Parathyroid adenoma (tissue), 2 donors: ENCODE data around the gene STX16.

Source experiments
- H2AFZ ChIP-seq: fragments of 300-600 bp; sonication (generic); one replicate; pipeline ENCODE4 v1.7.0; 2017; ENCODE audit warnings: antibody characterized with exemption, mild to moderate bottlenecking
- H3K27ac ChIP-seq: fragments of 300-600 bp; sonication (generic); one replicate; pipeline ENCODE4 v1.7.0; 2017
- H3K27me3 ChIP-seq: fragments of 300-600 bp; sonication (generic); one replicate; pipeline ENCODE4 v1.7.0; 2017; ENCODE audit warnings: low read length; ENCODE audit not compliant: control insufficient read depth, insufficient read depth
- H3K36me3 ChIP-seq: fragments of 300-600 bp; sonication (generic); one replicate; pipeline ENCODE4 v1.7.0; 2017; ENCODE audit warnings: low read length; ENCODE audit not compliant: control insufficient read depth, insufficient read depth
- H3K4me1 ChIP-seq: fragments of 300-600 bp; sonication (generic); one replicate; pipeline ENCODE4 v1.7.0; 2017; ENCODE audit warnings: control low read depth
- H3K4me2 ChIP-seq: fragments of 300-600 bp; sonication (generic); one replicate; pipeline ENCODE4 v1.7.0; 2017; ENCODE audit warnings: low read length
- H3K4me3 ChIP-seq: fragments of 300-600 bp; sonication (generic); one replicate; pipeline ENCODE4 v1.7.0; 2017; ENCODE audit warnings: low read depth, low read length
- H3K79me2 ChIP-seq: fragments of 300-600 bp; sonication (generic); one replicate; pipeline ENCODE4 v1.7.0; 2017; ENCODE audit warnings: control low read depth
- H3K9ac ChIP-seq: fragments of 300-600 bp; sonication (generic); one replicate; pipeline ENCODE4 v1.7.0; 2017; ENCODE audit warnings: mild to moderate bottlenecking
- H3K9me3 ChIP-seq: fragments of 300-600 bp; sonication (generic); one replicate; pipeline ENCODE4 v1.7.0; 2017; ENCODE audit warnings: low read length; ENCODE audit not compliant: control insufficient read depth
- TF ChIP-seq, protein P1 (sequence below): fragments of 300-600 bp; sonication (generic); IDR thresholded peaks from one replicate; pipeline ENCODE4 v1.7.0; 2017; ENCODE audit warnings: antibody characterized with exemption, mild to moderate bottlenecking
- donor health status: primary hyperparathyroidism.

STX16 gene

DNA sequence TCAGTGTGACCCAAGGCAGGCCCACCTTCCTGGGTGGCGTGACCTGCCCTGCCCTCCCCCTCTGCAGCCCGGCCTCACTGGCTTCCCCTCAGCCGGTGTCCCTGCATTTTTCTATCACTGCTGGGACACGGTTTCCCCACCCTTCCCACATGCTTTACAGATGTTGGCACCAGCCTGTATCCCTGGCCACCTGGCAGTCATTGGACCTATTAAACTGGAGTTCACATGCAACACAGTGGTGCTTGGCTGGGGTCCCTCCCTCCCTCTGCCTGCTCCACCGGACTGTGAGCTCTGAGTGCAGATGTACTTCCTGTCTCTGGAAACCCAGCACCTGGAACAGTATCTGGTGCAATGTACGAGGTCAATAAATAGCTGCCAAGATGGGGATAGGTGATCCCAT lies 25.5 kb upstream of the STX16 start:
- H3K4me3 ChIP-seq = no peak overlapping the region

DNA sequence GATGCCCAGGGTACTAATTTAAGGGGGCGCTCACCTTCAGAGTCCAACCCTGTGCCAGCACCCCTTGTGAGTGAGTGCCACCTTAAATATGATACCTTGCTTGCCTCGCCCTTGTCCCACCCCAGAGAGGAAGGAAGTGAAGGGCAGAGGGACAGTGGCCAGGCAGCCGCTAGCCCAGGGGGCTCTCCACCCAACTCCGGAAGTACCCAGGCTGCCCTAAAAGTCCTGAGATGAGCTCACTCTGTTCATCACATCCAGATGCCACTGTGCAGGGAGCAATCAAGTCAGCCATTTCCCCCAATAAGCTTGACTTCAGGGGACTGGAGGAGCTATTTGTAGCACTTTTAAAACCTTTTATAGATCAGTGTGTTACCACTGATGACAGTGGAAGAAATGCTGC lies 25.0 kb upstream of the STX16 start:
- no peak overlapping the region for H3K9ac ChIP-seq
- H3K36me3 ChIP-seq = no peaks in the 10 kb centered on the region
- no peak overlapping the region for H2AFZ ChIP-seq
- no peaks in the 10 kb centered on the region for H3K9me3 ChIP-seq
- H3K27me3 ChIP-seq = no peaks in the 10 kb centered on the region
- no peak overlapping the region for H3K4me2 ChIP-seq
- no peaks in the 10 kb centered on the region for H3K4me1 ChIP-seq
- no peak overlapping the region for H3K27ac ChIP-seq
- TF ChIP-seq, protein P1, sequence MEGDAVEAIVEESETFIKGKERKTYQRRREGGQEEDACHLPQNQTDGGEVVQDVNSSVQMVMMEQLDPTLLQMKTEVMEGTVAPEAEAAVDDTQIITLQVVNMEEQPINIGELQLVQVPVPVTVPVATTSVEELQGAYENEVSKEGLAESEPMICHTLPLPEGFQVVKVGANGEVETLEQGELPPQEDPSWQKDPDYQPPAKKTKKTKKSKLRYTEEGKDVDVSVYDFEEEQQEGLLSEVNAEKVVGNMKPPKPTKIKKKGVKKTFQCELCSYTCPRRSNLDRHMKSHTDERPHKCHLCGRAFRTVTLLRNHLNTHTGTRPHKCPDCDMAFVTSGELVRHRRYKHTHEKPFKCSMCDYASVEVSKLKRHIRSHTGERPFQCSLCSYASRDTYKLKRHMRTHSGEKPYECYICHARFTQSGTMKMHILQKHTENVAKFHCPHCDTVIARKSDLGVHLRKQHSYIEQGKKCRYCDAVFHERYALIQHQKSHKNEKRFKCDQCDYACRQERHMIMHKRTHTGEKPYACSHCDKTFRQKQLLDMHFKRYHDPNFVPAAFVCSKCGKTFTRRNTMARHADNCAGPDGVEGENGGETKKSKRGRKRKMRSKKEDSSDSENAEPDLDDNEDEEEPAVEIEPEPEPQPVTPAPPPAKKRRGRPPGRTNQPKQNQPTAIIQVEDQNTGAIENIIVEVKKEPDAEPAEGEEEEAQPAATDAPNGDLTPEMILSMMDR = no peak
- no peaks in the 10 kb centered on the region for H3K79me2 ChIP-seq
- H3K4me3 ChIP-seq = no peak overlapping the region

More for the DNA sequence above, 25.5 kb upstream of the STX16 start:
- Histone ChIP-seq H3K79me2 (no peaks in the 10 kb centered on the region), H3K9ac (no peak overlapping the region), H3K36me3 (no peaks in the 10 kb centered on the region), H3K4me1 (no peaks in the 10 kb centered on the region), H2AFZ (no peak overlapping the region), H3K27me3 (no peaks in the 10 kb centered on the region), H3K9me3 (no peaks in the 10 kb centered on the region), H3K4me2 (no peak overlapping the region), H3K27ac (no peak overlapping the region)
- TF ChIP-seq, protein P1 = no peak

DNA sequence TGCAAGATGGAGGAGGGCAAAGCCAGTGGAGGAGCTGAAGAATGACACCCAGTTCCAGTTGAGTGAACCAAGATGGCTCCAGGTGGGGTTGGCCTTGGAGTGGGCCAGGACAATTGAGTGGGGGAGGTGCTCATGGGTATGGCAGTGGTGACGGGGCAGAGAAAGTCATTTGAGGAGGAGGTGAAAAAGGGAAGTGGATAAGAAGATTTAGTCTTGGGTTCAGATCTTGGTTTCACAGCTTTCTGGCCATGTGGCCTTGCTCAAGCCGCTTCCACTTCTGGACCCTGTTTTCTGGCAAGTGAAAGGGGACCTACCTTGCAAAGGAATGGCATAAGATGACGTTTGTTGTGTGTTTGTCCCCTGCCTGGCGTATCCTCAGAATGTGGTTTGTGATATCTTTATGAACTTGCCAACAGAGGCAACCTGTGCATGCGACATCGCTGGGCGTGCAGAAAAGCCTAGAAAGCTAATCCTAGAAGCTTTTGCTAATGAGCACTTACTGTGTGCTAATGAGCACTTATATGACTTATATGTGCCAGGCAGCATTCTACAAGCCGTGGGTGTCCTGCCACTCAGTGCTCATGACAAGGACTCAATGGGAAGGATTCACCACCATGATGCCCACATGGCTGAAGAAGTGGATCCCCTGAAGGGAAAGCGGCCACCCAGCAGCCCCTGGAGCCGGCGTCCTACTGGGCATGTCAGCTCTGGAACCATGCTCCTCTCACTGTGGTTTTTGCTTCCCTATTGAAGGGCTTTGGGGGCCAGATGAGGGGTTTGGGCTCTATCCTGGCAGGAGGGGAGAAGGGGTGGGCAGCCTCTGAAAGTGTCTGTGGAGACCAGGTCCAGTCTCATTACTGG lies 23.6 kb upstream of the STX16 start:
- no peak overlapping the region for H2AFZ ChIP-seq
- H3K4me1 ChIP-seq = no peaks in the 10 kb centered on the region
- H3K36me3 ChIP-seq = no peaks in the 10 kb centered on the region
- no peak overlapping the region for H3K4me3 ChIP-seq
- no peak overlapping the region for H3K4me2 ChIP-seq
- H3K27me3 ChIP-seq = no peaks in the 10 kb centered on the region
- no peaks in the 10 kb centered on the region for H3K79me2 ChIP-seq
- H3K9ac ChIP-seq = no peak overlapping the region
- H3K9me3 ChIP-seq = no peaks in the 10 kb centered on the region
- H3K27ac ChIP-seq = no peak overlapping the region
- TF ChIP-seq, protein P1 = no peak

DNA sequence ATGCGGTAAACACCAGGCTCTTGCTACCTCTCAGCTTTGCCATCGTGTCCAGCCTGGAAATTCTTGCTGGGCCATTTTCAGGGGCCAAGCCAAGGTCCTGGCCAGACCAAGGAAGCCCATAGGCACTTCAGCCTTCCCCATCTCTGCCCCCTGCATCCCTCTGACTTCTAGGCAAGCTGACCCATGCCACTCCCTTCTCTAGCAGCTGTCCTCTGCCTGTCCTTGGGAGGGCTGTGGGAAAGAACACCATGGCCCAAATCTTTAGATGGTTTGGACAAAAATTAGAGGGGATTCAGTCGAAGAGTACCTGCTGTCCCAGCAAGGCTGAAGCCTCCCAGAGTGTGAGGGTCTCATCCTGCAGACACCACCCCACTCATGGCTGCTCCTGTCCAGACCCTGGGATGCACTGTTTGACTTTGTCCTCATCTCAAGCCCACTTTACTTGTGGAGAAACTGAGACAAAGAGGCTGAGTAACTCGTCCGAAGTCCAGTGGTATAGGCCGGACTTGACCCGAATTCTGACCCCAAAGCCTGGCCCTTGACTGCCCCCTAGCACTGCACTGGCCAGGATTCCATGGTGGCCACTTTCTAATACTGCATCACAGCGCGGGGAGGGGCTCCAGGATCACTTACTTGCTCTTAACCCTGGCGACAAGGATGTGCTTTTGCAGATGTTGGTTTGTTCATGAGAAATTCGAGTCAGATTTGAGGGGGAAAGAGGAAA lies 22.4 kb upstream of the STX16 start:
- Histone ChIP-seq H3K4me3 (no peak overlapping the region), H2AFZ (no peak overlapping the region), H3K27me3 (no peaks in the 10 kb centered on the region), H3K4me1 (no peaks in the 10 kb centered on the region), H3K9me3 (no peaks in the 10 kb centered on the region), H3K9ac (no peak overlapping the region), H3K27ac (no peak overlapping the region), H3K36me3 (no peaks in the 10 kb centered on the region), H3K79me2 (no peaks in the 10 kb centered on the region), H3K4me2 (no peak overlapping the region)
- TF ChIP-seq, protein P1 = no peak
